GM21529 (cell line): ENCODE data around the gene TPM2.

Experiments
- ATAC-seq: cut with Tn5 transposase; IDR thresholded peaks from one replicate; pipeline ENCODE4 v1.9.1; 2021; ENCODE audit not compliant: unreplicated experiment

Gene TPM2

DNA sequence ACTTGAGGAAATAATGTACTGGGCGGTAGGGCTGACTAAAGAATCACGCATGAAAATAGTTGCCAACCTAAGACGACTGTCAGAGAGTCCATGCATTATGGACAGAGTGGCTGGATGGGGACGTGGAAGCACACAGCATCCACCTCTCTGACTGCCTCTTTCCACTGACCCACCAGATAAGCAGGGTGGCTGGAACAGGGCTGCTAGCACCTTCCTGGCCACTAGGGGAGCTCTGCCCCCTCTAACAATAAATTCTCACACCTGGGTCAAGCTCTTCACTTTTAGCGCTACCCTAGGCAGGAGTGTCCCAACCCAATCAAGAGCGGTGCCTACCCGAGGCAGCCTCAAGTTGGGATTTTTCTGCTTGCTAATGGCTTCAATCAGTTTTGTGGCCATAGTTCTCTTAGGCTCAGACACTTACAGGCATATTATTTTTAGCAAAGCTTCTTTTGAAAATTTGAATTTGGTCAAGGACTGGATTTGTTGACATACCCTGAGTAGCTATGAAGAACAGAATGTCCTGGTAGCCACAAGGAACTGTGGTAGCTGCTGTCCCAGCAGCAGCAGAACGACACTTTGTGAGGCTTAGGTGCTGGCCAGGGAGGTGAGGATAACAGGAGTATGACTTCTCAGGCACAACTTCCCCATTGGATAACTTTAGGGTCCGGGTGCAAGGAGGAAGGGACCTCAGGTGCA is 6.9 kb upstream of the TPM2 start:
- ATAC-seq = peak; percentile 88

DNA sequence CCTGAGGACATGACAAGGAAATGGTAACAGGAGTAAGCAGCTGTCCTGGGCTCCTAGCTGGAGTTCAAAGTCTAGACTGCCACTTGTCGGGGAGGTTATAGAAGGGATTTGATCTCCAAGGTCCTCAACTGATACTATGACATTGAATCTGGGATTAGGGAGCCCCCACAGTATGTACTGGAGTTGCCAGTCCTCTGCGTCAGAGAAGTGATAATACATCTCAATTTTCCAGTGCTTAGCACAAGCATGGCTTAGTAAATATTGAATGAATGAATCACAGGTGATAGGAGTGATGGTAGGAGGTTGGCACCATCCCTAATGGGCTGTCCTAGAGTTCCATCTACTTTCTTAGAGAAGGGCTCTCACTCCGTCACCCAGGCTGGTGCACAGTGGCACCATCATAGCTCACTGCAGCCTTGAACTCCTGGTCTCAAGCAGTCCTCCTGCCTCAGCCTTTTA is 6.2 kb upstream of the TPM2 start:
- no peak for ATAC-seq

DNA sequence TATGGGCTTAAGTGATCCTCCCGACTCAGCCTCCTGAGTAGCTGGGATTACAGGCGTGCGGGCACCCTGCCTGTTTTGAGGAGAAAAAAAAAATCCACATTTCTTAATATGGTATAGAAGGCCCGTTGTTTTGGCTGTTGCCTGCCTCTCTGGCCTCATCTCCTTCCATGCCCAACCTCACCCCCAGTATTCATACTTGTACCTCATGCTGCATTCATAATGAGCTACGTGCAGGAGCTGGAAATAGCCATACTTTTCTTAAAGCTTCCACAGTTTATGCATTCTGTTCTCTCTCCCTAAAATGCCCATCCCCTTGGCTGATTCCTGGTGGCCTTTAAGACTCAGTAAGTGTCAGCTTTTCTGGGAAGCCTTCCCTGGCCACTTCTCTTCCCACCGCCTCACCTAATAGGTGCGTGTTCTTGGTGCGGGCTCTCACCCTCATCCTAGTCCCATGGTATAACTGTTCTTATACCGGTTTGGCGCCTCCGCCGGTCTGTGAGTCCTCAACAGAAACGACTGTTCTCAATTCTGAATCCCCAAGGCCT is 2.1 kb upstream of the TPM2 start:
- no peak for ATAC-seq

DNA sequence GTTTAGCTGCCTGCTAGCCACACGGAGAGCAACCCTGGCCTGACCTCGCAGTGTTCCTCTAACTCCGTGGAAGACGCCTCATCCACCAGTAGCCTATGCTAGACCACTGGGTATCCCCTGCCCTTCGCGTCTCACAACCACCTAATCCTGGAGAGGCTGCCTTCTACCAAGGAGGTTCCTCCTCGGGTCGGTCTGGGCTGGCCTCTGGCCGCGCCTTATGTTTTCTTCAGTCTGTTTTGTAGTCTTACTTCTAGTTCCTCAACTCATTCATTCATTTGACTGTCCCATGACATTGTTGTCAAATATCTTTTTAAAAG is 1.6 kb upstream of the TPM2 start:
- no peak for ATAC-seq

DNA sequence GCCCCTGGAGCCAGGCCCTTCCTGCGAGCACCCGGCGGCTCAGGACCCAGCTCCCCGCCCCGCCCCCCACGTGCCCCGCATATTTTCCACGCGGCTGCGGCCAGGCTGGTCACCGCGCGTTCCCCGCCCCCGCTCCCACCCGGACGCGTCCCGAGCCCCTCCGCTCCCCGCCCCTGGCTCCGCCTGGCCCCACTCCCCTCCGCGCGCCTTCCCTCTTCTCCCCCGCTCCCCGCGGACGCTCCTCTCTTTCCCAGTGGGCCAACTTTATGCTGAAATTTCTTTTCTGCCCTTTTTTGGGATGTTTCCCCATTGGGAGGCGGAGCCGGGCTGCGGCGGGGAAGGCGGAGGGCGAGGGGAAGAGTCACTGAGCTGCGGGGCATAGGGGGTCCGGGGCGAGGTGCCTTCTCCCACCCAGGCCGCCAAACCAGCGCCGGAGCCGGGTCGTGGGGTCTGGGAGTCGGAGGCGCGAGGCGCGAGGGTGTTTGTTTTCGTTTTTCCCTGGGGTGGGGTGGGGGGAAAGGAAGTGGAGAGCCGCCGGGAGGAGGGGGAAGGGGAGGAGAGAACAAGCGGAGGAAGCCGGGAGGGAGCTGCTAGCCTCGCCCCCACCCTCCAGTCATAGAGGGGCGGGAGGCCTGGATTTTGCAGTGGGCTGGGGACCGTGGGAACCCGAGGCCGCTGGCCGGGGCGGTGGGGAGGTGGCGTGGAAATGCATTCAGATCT is 1.0 kb upstream of the TPM2 start:
- ATAC-seq = no peak

DNA sequence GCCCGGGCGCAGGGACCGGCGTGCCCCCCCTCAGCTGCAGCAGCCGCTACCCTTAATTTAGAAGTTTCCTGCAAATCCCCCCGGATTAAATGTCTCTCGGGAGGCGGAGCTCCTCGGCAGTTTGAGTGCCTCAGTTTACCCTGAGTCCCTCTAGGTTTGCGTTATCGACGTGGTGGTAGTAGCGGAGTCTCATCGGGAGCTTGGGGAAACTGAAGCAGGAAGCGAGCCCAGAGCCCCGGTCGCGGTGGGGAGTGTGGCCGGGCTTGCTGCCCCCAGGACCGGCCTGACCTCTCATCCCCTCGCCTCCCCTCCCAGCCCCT is 529 bp upstream of the TPM2 start:
- ATAC-seq = no peak

DNA sequence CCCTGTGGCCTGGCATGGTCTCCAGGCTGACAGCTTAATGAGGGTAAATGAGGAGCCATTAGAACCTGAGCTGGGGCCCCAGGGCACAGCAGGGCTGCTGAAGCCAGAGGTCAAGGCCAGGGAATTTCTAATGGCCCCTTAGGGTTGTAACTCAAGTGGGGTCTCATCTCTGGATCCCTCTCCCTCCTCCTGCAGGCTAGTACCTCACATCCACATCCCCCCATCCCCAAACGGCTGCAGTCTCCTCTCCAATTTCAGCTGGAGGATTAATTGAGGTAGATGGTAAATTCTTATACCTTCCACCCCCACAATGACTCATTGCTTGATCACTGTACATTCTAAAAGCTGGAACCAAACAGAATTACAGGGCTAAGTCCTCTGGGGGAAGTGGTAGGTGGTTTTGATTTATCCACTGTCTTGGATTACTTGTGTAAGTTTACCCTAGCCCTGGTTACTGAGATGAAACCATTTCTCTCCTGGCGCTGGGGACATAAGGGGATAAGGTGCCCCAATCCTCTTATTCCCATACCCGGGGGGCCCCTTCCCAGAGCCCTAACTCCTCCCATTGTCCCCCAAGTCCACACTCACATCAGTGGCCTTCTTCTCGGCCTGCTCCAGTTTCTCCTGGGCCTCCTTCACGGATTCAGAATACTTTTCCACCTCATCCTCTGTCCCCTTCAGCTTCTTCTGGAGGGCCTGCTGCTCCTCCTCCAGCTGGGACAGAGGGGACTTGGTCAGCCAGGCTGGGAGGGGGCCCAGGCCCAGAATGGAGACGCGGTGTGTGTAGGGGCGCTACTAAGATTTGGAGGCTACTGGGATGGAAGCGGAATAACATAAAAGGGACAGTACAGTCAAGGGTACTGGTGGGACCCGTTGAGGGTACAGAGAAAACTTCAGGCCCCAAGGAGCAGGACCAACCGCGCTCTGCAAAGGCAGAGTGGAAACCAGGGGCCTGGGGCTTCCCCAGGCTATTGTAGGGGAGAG is 875 bp downstream of the TPM2 start:
- no peak for ATAC-seq

DNA sequence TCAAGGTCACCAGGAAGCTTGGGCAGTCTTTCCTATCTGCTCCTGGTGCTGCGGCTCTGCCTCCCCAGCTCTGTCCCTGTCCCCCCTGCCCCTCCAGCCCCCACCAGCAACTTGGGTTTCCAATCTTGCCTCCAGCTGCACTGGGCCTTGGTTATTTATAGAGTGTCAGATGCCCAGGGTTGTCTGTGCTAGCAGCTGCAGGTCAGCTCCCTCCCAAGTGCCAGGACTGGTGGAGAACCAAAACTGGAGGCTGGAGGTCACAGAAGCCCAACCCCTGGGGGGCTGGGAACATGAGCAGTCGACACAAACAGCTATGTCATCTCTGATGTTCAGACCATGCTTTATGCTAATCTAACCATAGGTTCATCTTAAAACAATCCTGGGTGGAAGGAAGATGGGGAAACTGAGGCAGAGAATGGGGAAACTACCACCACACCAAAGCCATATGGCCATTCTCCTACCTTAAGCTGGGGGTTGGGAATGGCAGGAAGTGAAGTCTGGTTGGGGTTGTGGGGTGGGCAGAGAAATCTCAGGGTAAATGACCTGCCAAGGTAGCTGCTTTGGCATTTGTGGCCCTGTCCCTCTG is 1.7 kb downstream of the TPM2 start:
- no peak for ATAC-seq

DNA sequence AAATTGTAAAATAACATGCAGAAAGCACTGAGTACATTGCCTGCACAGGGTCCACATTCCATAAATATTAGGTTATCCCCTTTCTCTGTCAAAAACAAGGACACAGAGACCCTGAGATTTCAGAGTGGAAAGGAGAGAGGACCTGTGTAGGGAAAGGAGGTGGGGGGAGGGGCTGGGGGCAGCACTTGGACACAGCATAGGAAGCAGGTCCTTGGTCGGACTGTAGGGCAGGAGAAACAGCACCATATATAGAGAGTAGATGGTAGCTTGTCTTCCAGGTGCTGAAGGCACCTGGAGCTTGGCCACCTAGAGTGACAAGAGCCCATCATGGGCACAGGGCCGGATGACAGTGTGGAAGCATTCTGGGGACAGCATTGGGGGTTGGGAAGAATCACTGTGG is 2.4 kb downstream of the TPM2 start:
- ATAC-seq = no peak

DNA sequence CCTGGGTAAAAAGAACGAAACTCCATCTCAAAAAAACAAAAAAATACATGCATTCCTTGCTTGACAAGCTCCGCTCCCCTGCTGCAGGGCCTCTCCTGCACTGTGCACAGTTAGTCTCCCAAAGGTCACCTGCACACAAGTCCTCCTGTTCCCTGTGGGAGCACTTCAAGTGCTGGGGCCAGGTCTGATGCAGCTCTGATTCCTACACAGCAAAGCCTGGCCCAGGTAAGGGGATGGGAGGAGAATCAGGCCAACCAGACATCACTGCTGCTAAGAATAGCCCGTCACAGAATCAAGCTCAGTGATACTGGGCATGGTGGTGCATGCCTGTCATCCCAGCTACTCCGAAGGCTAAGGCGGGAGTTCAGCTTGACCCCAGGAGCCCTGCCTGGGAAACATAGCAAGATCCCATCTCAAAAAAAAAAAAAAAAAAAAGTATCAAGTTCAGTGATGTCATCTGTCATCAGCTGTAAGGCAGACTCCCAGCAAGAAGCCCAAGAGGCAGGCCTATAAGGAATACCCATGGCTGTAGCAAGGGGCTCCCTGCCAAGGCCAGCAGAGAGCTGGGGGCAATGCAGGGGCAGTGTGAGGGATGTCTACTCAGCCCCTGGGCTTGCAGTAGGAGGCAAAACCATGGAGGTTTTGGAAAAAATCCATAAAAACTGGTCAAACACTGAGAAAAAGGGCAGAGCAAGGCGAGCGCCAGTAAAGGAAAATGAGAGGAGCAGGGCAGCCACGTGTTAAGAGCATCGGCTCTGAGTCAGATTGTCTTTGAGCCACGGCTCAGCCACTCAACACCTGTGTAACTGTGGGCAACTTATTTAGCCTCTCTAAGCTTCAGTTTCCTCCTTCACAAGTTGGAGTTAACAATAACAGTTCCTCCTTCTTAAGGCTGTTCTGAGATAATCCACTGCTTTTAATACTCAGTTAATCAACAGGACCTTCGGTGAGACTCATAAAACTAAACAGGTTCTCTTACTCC is 3.2 kb downstream of the TPM2 start:
- no peak for ATAC-seq

DNA sequence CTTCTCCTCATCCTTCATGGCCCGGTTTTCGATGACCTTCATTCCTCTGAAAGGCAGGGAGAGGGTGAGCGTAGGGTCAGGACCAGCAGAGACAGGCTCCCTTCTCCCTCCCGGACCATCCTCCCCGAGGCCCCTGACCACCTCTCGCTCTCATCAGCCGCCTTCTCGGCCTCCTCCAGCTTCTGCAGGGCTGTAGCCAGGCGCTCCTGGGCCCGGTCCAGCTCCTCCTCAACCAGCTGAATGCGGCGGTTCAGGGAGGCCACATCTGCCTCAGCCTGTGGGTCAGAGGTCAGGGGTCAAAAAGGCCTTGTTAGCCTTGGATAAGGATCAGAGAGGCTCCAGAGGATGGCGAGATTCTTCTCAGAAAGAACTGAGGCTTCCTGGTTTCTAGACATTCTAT is 4.2 kb downstream of the TPM2 start:
- no peak for ATAC-seq

DNA sequence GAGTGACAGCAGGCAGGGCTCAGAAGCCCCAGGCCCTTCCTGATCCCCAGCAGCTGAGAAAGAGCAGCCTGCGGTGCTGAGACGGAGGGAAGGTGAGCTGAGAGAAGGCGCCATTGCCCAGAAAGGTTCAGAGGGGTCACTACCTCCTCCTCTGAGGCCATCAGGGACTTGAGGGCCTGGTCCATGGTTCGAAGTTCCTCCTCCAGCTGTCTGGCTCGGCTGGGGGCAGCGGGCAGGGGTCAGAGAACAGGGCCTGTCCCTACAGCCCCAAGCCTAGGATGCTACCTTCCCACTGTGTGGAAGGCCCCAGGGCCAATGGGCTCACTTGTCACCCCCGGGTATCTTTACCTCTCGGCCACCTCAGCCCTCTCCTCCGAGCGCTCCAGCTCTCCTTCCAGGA is 4.8 kb downstream of the TPM2 start:
- ATAC-seq = no peak

DNA sequence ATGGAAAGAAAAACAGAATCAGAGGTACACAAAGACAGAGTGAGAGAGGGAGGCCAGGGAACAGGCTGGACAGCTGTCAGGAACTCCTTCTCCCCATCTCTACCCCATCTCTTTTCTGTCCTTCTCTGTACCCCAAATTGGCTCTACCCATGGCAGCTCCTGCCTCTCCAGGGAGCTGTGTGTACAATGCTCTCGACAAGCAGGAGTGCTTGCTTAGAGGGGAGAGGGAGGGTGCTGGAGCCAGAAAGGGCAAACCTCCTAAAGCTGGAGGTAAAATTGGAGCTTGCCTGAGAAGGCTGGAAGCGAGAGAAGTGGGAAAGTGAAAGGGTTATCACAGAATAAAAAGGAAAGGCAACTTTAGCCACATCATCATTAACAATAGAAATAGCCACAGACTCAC is 6.4 kb downstream of the TPM2 start:
- ATAC-seq = no peak

DNA sequence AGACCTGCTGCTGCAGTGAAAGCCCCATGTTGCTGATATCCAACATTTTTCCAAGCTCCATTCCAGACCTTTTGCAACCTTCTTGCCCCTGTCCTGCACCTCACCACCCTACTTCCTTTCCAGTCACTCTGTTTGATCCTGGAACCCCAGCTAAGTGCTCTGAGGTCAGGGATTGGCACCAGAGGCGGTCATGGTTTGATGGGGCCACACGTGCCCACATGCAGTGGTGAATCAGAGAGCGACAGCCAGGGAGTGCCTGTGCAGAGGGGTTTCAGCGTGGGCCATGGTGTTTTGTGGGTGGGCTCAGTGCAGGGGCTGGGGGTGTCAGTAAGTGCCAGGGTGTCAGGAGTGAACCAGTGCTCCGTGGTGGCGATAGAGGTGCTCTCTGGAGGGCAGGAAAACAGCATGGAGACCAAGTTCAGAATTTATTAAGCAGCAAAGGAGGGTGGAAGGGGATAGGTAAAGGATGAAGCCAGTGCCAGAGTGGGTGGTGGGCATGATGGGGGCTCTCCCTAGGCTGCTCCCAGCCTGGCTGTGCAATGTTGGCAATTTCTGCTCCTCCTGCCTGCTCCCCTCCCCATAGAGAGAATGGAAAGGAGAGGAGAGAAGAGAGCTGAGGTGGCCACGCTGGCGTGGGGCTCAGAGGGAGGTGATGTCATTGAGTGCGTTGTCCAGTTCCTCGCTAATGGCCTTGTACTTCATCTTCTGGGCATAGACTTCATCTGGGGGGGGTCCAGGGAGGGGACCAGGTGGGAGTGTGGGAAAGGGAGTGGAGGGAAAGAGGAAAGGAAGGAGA is 7.0 kb downstream of the TPM2 start:
- no peak for ATAC-seq

DNA sequence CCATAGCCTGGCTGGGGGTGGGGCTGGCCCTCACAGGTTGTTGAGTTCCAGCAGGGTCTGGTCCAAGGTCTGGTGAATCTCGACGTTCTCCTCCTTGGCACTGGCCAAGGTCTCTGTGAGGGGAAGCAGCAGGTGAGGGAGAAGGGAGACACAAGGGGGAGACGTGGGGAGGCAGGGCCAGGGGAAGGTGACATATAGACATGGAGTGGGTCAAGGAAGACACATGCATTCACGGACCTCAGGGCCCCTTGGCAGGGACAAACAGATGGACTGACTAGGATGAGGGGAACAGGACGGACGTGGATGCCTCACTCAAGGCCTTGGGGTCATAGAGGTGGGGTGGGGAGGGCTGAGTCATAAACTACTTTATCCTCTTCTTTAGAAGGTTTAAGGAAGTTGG is 7.7 kb downstream of the TPM2 start:
- ATAC-seq = no peak

DNA sequence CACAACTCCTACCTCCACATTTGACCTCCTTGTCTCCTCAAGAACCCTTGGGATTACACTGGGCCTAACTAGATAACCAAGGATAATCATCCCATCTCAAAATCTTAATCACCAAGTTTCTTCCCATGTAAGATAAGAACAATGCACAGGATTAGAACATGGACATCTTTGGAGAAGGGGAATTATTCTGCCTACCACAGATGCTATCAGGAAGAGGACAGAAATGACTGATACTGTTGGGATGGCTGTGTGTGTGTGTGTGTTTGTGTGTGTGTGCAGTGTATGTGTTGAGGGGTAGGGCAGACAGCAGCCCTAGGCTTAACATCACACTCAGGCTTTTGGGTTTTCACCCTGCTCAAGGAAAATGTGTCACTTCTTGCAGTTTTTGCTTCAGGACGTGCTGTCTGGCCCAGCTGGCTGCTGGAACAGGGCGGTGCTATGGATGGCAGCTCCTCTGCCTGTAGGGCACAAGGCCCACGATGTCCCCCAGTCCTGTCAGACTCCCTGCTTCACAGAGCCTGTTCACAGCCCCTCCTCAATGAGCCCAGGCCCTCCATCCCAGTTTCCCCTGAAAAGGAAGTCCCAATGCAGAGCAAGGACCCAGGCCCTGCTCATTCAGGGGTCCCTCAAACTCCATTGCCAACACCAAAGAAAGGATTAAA is 8.3 kb downstream of the TPM2 start:
- no peak for ATAC-seq

DNA sequence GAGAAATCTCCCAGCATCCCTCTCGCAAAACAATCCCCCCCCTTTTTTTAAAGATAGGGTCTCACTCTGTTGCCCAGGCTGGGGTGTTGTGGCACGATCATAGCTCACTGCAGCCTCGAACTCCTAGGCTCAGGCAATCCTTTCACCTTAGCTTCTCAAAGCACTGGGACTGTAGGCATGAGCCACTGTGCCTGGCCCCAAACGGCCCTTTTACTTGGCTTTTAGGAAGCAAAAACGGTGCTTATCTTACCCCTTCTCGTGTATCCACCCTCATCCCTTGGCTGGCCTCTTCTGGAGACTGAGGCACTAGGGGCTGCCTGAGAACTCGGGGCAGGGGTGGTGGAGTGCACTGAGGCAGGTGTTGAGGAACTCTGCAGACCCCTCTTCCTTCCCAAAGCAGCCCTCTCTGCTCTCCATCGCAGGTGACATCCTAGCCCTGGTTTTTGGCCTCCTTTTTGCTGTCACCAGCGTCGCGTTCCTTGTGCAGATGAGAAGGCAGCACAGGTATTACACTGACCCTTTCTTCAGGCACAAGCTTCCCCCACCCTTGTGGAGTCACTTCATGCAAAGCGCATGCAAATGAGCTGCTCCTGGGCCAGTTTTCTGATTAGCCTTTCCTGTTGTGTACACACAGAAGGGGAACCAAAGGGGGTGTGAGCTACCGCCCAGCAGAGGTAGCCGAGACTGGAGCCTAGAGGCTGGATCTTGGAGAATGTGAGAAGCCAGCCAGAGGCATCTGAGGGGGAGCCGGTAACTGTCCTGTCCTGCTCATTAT is 9.2 kb downstream of the TPM2 start:
- peak; percentile 81 for ATAC-seq

DNA sequence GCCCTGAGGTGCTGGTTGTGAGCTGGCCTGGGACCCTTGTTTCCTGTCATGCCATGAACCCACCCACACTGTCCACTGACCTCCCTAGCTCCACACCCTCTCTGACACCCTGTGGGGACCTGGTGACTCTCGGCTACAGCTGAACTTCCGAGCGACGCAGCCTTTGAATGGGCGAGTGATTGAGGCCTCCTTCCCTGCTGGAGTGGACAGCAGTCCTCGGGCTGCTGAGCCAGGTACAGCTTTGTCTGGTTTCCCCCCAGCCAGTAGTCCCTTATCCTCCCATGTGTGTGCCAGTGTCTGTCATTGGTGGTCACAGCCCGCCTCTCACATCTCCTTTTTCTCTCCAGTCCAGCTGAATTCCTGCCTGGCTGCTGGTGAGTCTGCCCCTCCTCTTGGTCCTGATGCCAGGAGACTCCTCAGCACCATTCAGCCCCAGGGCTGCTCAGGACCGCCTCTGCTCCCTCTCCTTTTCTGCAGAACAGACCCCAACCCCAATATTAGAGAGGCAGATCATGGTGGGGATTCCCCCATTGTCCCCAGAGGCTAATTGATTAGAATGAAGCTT is 9.9 kb downstream of the TPM2 start:
- no peak for ATAC-seq
